HEK293T (cell line): Measurements from ENCODE around the gene TSC2.

ENCODE experiments used
- BHLHE40 ChIP-seq: fragments of 450-650 bp; IDR thresholded peaks from 2 replicates; pipeline ENCODE4 v1.6.1; 2016; ENCODE audit warnings: mild to moderate bottlenecking, moderate library complexity, borderline replicate concordance
- ELF4 ChIP-seq: fragments of 450-650 bp; IDR thresholded peaks from 2 replicates; pipeline ENCODE4 v1.6.1; 2017; ENCODE audit warnings: antibody characterized with exemption
- NFRKB ChIP-seq: fragments of 450-650 bp; IDR thresholded peaks from 2 replicates; pipeline ENCODE4 v1.6.1; 2016; ENCODE audit warnings: mild to moderate bottlenecking, moderate library complexity
- SP1 ChIP-seq: fragments of 450-650 bp; IDR thresholded peaks from 2 replicates; pipeline ENCODE4 v1.6.1; 2017

DNA sequence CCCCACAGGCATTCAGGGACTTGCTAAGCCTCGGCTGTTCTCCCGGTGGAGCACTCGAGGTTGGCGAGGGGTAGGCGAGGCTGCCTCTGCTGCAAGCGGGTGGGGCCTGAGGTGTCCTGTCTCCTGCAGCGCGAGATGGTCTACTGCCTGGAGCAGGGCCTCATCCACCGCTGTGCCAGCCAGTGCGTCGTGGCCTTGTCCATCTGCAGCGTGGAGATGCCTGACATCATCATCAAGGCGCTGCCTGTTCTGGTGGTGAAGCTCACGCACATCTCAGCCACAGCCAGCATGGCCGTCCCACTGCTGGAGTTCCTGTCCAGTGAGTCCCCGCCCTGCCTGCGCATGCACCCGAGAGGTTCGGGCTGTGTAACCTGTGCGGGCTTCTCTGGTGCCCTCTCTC, 26.3 kb downstream of the TSC2 start:
- TF ChIP-seq ELF4 (no peak), NFRKB (no peak), SP1 (no peak), BHLHE40 (no peak)
